Activated CD4-positive, alpha-beta T cell treated with anti-CD3 and anti-CD28 coated beads, Interleukin-10, Interleukin-2, amounts not matched to agents 100 ng/mL and 50 ng/mL, durations not matched to agents 16 hours and 8 hours (primary cell): Measurements from ENCODE around the gene CEACAM20.
"Not testable (repeated sequence)": the region's sequence is repeated elsewhere in the genome, so short reads cannot be mapped to it uniquely, and the experiment has no call there.

Experiments
- DNase-seq: peaks from one replicate; pipeline ENCODE4 v3.0.0-alpha.2; 2020

CEACAM20 gene

DNA sequence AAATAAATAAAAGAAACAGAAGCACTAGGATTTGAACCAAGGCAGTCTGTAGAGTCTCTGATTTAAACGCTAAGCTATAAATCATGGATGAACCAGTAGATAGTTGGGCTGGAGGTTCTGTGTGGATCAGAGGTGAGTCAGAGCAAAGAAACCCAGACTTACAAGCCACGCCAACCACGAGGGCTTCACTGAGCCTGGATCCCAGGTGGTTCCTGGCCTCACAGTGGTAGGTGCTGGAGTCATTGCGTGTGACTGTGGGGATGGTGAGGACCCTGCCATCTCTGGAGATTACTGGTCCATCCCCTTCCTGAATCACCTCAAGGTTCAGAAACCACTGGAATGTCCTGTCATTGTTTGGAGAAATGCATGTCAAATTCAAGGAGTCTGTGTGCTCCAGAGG is 19.3 kb upstream of the CEACAM20 start:
- DNase-seq = no peak

DNA sequence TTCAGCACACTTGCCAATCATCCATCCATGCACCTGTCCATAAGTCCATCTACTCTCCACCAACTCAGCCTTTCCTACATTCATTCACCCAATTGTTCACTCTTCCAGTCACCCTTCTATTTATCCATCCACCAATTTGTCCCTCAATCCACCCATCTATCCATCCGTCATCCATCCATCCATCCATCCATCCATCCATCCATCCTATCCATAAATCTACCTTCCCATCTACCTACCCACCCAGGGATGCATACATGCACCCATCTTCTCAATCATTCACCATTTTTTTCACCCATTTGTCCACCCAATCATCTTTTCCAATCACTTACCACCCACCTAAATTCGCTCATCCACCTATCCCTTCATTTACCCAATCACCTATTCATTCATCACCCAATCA is 14.6 kb upstream of the CEACAM20 start:
- no peak for DNase-seq

DNA sequence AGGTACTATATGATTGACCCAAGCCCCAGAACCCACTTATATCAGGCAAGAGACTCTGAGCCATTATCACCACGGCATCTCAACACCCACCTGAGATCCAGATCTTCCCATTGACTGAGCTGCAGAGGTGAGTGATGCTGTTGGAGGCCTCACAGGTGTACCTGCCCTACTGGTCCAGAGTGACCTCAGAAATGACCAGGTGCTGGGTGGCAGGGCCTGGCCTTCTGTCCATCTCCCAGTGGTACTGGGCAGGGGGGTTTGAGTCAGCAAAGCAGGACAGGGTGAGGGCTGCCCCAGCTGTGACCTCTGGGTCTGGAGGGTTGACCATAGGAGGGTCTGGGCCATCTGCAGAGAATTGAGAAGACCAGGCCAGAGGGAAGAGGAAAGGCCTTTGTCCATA is 13.2 kb upstream of the CEACAM20 start:
- DNase-seq = no peak

DNA sequence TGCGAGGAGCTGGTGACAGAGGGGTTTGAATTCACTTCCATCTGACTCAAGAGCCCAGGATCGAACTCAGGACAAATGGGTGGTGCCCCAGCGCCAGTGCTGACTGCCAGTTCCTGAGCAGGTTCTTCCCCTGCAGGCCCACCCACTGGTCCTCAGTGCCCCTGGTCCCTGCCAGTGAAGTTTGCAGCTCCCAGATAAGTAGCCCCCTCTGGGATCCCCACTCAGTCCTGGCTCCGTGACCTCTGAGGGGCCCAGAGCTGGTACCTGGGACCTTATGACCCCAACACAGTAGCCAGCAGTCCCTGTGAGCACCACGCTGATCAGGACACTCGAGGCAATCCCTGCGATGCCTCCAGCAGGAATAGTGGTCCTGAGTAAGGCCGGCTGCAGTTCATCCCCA is 11.3 kb upstream of the CEACAM20 start:
- no peak for DNase-seq

DNA sequence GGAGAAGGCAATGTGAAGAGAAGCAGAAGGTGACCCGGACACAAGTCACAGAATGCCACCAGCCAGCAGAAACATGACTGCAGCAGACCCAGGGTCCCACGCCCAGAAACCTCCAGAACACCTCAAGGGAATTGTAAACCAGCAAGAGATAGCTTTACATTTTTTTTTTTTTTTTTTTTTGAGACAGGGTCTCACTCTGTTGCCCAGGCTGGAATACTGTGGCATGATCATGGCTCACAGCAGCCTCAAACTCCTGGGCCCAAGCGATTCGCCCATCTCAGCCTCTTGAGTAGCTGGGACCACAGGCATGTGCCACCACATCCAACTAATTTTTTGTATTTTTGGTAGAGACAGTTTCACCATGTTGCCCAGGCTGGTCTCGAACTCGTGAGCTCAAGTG is 10.5 kb upstream of the CEACAM20 start:
- DNase-seq = no peak

DNA sequence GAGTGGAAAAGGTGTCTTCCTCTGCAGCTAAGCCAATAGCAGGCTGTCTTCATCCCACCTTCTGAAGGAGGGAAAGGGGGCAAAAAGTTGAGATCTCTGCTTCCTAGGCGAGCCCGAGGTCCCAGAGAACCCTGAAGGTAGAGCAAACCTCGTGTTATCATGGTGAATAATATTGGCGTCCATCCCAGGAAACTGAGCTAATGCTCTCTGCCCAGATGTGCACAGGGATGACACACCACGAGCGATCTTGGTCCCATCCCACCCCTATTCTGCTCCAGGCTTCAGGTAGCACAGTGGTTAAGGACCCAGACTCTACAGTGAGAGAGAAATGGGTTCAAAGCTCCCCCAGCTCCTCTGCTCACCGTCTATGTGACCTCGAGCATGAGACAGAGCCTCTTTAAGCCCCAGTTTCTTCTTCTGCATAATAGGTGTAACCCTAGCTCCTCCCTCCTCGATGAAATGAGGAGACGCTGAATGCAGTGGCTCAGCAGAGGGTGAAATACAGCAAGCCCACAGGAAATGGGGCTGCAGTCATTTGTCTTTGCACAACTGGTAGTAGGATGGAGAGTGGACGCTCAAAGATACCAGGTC is 9.9 kb upstream of the CEACAM20 start:
- DNase-seq = no peak

DNA sequence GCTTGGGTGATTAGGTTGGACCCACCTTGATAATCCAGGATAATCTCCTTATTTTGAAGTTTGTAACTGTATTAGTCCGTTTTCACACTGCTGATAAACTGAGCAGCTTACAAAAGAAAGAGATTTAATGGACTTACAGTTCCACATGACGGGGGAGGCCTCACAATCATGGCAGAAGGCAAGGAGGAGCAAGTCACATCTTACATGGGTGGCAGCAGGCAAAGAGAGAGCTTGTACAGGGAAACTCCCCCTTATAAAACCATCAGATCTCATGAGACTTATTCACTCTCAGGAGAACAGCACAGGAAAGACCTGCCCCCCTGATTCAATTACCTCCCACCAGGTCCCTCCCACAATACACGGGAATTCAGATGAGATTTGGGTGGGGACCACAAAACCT is 5.9 kb upstream of the CEACAM20 start:
- DNase-seq = not testable (repeated sequence)

DNA sequence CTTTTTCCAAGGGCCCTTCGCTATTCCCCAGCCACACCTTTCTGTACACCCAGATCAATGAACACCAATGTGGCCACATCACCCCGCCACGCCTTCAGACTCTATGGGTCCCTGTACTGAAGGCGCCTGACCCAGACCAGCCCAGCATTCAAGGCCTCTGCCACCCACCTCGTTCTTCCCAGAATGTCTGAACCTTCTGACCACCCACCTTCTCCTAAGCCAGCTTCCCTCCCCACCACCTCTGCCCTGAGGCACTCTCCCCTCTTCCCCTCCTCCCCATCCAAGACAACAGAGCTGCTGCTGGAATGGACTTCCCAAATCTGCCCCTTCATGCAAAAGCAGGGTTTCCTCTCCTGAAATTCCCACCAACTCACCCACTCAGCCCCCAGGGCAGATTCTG is 3.3 kb upstream of the CEACAM20 start:
- no peak for DNase-seq

DNA sequence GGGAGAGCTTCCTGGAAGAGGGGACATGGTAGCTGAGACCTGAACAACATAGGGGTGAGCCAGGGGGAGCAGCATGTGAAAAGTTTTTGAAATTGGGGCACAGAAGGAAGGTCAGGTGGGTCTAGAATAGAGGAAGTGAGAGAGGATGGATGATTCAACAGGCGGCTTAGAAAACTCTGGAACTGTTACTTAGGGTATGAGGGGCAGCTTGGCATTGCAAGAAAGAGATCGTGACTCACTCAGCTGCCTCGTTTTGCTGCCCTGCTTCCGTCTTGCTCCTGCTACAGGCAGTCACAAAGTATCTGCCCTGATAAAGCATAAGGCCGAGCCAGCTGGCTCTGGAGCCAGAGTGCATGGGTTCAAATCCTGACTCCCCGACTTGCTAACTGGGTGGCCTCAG is 1.3 kb upstream of the CEACAM20 start:
- DNase-seq = no peak

DNA sequence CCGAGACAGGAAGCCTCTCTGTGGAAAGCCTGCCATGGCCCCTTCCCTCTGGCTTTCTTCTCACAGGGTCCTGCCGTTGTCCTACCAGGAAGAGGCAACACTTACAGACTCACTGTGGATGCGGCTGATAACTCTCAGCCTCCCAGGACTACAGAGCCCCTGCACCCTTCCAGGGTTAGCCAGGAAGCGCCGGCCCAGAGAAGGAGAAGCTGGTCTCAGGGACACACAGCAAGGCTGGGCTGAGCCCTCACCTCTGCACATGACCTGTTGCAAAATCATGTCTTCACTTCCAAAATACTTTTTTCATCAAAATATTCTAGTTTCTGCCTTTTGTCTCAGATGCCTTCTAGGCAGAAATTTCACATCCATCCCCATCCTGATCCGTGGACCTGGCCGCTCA is 1.9 kb downstream of the CEACAM20 start:
- DNase-seq = no peak

DNA sequence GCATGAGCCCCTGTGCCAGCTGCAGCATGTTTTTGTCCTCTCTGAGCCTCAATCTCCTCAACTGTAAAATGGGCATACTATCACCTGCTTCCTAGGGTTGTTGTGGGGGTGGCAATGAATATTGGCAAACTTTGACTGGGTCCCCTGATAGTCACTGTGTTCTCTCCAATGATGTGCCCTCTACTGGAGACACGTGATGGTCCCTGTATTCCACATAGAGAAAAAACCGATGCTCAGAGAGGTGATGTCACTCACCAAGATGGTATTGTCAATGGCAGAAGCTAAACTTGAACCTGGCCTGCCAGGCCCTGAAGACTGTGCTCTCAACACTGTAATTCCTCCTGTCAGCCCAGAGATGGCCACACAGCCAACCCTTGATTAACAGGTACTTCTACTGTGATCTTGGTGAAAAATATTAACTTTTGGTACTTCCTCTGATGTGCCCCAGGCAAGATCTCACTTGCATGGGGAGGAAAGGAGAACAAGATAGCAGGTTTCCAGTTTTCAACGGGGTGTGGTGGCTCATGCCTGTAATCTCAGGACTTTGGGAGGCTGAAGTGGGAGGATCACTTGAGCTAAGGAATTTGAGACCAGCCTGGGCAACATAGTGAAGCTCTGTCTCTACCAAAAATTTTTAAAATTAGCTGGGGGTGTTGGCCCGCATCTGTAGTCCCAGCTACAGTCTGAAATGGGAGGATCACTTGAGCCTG is 3.6 kb downstream of the CEACAM20 start:
- DNase-seq = no peak

DNA sequence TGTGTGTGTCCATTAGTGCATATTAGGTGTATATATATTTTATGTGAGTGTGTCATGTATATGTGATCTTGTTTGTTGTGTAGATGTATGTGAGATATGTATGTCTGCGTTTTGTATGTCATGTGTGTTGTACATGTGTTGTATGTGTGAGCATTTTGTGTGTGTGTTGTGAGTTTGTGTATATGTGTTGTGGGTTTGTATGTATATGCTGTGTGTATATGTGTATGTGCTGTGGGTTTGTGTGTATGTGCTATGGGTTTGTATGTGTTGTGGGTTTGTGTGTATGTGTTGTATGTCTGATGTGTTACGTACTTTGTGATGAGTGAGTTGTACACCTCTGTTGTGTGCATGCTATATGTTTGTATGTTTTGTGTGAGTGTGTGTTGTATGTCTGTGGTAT is 8.1 kb downstream of the CEACAM20 start:
- no peak for DNase-seq

DNA sequence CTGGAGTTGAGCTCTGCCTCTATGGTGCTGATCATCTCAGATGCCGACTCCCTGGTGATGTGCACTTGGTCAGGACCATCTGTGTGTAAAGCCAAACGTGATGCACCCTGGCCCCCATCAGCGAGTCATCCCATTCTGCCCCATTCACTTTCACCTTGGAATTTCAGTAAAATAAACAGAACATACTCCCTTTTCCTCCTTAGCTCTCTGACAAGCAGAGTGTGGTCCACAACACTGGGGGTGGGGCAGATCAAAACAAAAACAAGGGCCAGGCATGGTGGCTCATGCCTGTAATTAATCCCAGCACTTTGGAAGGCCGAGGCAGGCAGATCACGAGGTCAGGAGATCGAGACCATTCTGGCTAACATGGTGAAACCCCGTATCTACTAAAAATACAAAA is 12.3 kb downstream of the CEACAM20 start:
- DNase-seq = no peak

DNA sequence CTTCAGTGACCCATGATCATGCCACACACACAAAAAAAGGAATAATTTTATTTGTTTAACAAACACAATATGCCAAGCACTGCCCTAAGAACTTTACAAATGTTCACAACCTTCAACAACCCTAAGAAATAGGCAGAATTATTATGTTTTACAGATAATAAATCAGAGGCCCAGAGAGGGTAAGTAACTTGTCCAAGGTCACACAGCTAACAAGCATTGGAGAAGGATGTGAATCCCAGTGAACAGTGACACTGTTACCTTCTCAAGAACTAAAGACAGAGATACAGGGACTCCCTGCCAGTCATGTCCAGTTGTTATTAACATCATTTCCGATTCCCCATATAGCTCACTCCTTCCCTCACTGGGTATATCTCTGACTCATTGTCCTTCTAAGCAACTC is 13.6 kb downstream of the CEACAM20 start:
- DNase-seq = no peak

DNA sequence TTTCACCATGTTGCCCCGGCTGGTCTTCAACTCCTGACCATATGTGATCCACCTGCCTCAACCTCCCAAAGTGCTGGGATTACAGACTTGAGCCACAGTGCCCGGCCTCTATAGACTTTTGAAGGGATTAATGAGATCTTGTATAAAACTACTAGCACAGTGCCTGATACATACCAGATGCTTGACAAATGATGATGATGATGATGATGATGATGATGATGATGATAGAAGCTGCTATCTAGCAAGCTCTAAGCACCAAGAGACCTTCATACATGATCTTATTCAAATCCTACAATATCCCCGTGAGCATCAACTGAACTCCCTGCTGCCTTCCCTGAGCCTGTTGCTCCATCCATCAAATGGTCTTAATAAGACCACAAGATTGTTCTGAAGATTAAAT is 14.4 kb downstream of the CEACAM20 start:
- DNase-seq = no peak

DNA sequence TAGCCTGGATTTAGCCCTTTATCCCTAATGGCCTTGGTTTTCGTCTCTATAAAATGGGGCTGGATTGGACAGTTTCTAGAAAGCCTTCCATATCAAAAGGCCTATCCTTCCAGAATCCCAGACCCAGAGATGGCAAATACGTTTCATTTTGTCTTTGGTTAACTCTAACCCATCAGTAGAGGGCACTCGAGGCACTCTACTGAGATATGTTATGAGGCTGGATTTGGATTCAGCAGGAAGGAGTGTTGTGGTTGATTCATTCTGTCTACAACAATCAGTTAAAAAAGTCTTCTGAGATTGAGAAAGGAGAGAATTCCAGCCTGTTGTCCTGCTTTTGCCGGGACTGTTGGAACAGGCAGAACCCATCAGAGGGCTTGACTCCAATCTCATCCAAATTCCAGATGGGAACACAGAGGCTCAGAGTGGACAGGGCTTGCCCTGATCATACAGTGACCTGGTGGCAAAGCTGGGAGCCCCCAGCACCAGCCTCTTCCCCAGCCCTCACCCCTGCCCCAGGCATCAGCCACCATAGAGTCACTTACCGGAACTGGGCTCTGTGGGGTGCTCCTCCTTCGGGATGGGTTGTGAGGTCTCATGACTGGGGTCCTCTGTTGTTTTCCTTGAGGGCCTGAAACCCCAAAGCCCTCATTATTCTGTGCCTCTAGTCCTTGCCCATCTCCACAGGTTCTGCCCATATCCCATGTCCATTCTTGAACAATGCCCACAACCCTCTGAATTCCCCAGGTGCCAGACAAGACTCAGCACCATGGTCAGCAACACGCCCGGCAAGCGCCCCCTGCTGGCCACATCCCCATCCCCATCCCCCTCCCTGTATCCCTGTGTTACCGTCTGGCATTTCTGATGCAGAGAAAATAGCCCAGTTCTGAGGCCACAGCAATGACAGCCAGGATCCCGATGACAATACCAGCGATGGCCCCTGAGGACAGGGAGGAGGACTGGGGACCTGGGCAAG is 16.9 kb downstream of the CEACAM20 start:
- peak; percentile 12 for DNase-seq

DNA sequence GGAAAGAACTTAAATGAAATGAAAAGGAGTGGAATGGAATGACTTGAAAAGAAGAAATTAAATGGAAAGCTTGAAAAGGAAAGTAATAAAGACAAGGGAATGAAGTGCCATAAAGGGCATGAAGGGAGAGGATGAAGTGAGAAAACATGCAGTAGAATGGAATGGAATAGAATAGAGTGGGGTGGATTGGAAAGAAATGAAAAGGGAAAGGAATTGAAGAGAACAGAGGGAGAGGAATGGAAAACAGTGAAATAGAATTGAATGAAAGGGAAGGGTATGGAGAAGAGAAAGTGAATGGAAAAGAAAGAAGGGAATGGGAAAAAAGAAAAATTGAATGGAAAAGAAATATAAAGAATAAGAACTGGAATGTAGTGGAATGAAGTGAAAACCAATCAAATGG is 20.0 kb downstream of the CEACAM20 start:
- DNase-seq = no peak

DNA sequence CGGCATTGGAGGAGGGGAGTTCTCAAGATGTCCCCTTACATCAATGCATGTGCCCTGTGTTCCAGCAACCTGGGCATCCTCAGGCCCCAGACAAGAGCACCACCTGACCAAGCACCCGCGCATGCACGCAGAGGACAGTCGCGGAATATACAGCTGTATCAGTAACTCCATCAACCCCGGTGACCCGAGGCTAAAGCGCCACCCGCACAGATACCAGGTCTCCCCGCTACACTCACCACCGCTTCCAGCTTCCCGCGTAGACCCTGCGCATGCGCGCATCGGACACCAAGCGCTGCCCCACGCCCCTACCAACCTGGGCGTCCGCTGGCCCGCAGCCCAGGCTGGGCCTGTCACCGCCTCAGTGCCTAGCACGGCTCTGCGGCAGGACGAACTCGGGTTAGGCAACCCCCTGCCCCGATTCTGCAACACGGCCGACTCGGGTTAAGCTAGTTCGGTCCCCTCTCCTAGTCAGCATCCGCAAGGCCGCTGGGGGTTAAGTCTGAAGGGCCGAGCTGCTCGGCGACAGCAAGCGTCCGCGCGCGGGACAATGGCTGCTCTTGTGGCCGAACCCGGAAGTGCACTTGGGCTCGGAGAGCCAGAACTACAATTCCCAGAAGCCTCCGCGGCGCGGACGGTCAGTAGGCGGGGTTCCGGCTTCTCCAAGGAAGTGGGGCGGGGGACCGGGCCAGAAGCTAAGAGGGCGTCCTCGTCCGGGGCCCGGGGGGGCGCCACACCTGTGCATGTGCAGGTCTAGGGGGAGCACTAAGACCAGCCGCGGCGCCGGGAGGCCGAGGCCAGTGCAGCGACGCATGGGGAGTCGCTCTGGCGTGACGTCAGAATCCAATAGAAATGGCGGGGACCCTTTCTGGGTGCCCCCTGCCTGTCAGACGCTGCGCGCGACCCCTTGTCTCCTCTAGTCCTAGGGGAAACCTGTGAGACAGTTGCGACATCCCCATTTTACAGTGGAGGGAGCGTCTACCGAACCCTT is 29.2 kb downstream of the CEACAM20 start, which contains the start of gene ZNF180:
TSS of gene ZNF180 (minus strand) at position 561 of the 988 bp plus-strand sequence. CDS start 3,188 bp downstream, outside the sequence.
- peak; percentile 95 for DNase-seq

DNA sequence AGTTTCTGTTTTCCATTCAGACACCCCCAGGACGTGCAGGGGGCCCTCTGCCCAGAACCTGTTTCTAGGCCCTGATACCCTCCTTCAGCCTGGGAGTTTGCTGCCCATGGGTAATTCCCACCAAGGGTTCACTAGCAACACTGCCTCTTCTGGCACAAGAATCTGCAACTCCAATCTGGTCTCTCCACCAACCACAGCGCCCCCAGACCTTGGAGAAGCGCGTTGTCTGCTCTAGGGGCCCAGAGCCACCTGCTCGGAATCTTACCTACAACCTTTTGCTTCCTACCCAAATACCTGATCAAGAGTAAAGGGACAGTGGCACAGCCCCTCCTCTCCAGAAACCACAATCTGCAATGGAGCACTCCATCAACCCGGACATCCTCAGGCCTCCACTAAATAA is 29.9 kb downstream of the CEACAM20 start:
- peak; percentile 3 for DNase-seq

DNA sequence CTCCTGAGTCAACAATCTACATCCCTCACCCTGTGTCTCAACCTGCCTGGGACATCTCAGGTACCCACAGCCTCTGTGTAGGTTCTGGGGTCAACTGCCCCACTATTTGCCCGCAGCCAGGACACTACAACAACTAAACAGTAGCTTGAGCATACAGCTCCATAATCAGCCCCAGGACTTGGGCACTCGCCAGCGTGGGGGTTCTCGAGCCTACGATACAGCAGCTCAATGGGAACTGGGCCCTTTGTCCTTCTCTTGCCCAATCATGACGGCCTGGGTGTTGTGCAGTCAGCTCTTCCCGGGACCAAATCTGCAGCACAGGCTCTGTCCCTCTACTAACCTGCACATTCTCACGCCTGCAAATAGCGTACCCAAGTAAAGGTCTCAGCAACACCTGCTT is 30.5 kb downstream of the CEACAM20 start:
- DNase-seq = no peak

DNA sequence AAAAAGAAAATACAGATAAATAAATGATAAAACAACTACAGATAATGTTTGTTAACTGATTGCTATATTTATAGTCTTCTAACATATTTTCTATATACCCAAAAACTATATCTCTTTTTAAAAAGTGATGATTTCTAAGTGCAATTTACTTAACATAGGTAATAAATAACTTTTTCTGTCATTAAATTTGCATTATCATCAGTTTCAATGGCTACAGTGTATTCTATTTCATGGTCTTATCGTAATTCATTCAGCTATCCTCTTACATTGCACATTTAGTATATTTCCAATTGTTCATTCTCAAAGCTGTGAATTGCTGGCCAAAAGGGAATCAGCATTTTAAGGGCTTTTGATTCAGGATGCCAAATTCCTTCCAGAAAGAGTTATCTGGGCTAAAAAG is 32.8 kb downstream of the CEACAM20 start:
- DNase-seq = no peak
